ENCODE results near the gene MSI2.
A peak's percentile ranks its signal among the peaks of the same experiment; 100 is the strongest.

The MSI2 gene

DNA sequence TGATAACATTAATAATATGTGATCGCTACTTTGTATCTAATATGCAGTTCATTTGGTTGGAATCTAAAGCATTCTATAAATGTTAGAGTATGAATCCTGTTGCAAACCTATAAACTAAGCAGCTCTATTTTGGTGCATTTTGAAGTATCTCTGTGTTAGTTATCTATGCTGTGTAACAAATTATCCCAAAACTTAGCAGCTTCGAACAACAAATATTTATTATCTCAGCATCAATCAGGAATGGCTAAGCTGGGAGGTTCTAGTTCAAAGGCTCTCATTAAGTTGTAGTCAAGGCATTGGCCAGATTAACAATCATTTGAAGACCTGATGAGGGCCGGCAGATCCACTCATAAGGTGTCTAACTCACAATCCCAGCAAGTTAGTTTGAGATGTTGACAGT is 10.1 kb upstream of the MSI2 start:
- no peak for DNase-seq

DNA sequence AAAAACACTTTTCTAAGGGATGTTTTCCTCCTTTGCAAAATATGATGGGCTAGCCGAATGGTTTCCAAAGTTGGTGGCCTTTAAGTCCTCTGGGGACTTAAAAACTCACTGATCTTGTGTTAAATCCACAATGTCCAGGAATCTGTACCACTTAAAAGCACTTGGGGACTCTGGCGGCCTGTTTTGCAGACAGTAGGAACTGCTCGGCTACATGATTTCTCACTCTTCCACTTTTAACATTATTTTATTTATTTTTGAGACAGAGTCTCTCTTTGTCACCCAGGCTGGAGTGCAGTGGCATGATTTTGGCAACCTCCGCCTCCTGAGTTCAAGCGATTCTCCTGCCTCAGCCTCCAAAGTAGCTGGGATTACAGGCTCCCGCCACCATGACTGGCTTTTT is 9.1 kb upstream of the MSI2 start:
- no peak for DNase-seq

DNA sequence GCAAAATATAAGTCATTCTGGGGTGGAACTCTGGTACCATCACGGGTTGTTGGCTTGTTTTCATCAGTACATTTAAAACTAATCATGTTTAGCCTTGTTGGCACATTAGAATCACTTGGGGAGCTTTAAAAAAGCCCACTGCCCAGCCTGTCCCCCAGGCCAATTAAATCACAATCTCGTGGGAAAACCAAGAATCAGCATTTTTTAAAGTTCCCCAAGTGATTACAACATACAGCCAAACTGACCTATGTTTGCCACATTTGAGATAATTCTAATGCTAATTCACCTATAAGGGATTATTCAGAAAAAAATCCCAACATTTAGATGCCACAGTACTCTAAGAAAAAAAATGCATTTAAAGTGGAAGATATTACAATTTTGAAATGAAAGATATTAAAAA is 8.4 kb upstream of the MSI2 start:
- no peak for DNase-seq

GRCh38 chr17:57249520-57249919 is 6.8 kb upstream of the MSI2 start:
- no peak for DNase-seq

DNA sequence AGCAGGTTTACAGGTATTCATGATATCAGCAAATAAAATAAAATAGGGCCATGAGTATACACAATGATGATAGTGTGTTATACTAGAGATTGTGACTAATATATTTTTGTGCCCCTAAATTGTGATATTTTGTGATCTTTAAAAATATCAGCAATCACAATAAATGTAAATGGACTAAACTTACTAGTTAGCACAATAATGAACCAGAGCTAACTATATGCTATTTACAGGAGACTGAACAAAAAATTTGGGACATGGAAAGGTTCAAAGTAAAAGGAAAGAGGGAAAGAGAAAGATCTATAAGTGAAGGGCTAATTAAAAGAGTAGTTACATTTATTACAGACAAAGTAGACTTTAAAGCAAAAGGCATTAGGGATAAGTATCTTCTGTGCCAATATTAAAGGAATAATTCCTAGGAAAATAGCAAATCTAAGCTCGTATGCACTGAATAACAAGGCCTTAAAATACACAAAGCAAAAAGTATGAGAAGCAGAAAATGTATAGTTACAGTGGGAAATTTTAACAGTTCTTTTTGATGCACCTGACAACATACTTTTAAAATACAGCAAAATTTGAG is 5.0 kb upstream of the MSI2 start:
- no peak for DNase-seq

DNA sequence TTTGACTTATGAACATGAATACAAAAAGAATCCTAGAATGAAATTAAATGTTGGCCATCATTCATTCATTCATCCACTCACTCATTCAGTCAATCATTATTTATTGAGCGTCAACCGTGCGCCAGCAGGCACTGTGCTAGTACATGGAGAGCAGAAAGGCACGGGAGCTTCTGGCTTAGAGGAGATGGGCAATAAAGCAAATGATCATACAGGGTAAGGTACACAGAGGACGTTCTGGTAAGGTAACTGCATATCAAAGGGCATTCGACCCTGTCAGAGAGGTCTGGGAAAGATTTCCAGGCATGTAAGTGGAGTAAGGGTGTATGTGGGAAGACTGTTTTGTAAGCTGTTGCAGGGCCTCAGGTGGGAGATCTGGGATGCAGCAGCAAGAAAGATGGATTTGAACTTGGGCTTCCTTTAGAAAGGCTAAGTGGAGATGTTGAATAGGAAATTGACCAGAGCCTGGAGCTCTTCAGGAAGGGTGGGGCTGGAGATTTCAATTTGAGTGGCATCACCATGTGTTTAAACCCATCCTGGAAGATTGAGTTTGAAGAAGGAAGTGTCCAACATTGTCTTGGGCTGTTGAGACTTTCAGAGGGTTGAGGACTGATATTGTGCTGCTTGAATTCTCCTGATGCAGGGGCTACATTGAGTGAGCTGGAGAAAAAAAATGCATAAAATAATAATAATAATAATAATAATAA is 2.8 kb upstream of the MSI2 start:
- no peak for DNase-seq

- no peak for DNase-seq
Measured at GRCh38 chr17:57255182-57255775, 1.0 kb upstream of the MSI2 start.

GRCh38 chr17:57256708-57257112 is 387 bp downstream of the MSI2 start:
- DNase-seq, result peak in 1 of 56 donors; percentile 52

DNA sequence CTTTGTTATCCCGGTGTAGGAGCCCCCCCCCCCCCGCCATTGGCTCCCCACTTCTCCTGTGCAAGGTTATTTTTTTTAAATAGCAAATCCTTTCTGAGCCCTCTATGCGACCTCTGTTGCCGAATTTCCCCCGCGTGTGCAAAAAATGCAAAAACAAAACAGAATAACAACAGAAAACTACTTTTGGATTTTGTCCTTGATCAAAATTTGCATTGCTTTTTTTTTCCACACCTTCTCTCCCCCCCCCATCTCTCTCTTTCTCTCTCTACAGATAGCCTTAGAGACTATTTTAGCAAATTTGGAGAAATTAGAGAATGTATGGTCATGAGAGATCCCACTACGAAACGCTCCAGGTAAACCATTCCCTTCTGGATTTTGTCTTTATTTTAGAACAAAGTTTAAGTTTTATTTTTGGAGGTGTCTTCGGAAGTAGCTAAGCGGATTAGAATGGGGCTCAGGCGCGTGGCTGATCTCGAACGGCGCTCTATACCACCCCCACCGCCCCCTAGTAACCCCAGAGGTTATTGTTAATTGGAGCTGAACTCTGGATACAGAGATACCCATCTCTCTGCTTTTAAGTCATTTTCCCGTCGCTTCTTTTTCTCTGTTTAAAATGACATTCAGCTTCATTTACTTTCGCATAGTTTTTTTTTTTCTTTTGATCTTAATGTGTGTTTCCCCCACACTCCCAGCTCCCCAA is 1.0 kb downstream of the MSI2 start:
- no peak for DNase-seq

DNA sequence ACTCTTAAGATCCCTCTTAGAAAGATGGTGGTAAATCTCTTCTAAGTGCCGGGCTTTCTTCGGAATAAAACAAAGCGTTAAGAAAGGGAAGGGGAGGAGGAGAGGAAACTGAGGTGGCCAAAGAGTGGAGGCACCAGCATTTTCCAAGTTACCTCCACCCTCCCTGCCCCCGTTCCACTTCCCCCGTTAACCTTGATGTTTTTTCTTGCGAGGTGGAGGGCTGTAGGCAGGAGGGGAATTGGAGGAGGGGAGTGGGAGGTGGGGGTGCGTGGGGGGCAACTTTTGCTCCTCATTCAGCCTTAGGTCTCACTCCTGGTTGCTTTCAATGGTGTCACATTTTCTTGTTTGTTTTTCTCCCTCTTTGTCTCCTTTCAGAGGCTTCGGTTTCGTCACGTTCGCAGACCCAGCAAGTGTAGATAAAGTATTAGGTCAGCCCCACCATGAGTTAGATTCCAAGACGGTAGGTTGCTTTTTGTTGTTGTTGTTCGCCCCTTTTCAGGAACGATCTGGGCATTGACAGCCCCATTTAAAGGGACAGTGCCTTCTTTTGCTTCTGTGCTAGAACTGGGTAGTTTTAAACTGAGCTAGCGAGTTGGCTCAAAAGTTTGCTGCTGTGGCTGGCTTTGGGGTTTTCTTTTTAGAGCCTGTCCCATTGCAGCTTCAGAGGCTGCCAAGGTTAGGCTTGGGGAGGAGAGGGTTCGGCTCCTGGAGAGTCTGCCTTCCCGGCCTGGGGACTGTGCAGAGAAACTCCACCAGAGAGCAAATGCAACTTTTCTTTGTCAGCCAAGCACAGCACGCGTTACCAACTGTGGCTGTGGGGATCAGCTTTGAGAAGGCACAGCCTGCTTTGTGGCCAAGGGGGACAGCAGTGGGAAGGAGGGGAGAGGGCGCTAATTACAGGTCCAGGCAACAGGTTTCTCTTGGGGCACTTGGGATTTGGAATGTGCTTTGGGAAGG is 1.9 kb downstream of the MSI2 start:
- DNase-seq, result peak in 12 of 56 donors; percentile 10 to 44 (median 34)

DNA sequence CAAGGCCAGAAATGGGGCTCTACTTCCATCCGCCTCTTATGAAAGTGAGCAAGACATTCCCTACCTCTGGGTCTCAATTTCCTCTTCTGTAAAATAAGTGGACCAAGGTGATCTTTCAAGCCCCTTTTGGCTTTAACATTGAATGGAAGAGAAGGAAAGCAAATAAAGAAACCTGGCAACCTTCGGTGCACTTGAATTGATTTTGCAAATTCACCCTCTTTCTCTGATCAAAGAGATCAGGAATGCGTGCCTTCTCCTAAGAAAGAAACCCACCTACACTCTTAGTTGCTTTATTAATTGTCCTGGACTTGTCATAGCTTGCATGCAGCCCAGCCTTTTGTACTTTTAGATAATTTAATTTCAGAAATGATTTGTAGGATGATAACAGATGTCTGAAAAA is 3.0 kb downstream of the MSI2 start:
- no peak for DNase-seq

DNA sequence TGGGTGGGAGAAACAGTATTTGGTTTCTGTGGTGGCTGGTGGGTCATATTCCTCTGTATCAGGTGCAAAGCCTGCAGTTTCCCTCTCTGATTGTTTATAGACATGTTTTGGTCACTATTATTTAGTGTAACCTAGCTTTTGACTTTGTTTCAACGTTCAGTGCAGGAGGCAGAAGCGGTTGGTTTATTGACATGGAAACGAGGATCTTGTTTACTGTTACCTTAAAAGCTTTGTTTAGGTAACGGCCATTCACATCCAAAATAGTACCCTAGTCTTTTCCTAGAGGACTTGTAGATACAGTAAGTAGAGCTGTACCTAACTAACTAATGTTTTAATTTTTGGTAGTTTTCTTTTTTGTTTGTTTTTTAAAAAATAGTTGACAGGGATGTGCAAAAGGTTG is 3.5 kb downstream of the MSI2 start:
- no peak for DNase-seq

DNA sequence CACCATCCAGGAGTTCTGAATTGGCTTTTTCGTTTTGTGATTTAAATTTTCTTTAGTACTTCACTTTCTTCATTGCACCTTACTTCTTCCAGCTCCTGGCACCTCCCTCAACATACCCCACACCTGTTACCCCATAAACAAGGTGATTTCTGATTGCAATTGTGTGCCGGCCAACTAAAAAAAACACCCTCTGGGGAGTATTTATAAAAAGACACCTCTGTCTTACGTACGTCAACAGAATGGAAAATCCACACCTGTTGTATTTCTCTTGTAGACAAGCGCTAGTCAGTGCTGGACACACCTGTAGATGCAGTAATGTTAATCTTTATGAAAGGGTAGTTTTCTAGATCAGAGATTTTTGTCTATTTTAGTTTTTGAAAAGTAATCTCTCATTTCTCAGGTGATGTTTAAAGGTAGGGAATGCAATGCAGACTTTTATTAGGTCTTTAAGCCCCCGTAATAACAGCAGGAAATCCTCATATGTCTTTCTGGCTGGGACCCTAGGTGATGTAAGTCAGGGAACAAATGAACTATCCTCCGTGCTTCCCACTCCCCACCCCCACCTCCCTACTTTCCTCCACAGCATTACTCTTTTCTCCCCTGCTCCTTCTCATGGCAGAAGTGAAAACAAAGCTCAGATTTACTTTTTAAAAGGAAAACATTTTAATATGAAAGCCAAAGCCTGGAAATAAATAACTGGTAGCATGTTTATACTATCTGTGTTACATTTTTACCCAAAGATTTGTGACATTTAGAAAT is 4.2 kb downstream of the MSI2 start:
- no peak for DNase-seq

GRCh38 chr17:57261084-57261461 is 4.8 kb downstream of the MSI2 start:
- no peak for DNase-seq

GRCh38 chr17:57262557-57262956 is 6.2 kb downstream of the MSI2 start:
- DNase-seq, result no peak

GRCh38 chr17:57264250-57264649 is 7.9 kb downstream of the MSI2 start:
- no peak for DNase-seq

DNA sequence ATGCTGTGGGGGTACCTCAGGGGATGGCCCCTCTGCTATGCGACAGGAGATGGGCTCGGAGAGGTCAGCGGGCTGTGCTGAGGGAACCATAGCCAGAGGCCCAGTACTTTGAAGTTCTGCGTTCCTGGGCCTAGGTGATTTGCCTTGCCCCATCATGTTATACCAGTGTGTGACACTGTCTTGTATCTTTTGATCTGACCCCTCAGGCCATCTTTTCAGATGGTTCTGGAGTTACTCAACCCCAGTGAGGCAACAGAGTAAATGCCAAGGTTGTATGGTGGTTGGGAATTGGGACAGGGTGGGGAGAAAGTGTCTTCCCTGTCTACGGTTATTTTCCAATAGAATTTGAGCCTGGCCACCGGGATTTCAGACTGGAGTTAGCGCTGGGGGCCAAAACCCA is 8.5 kb downstream of the MSI2 start:
- DNase-seq, result no peak

- no peak for DNase-seq
Measured at GRCh38 chr17:57266902-57267311, 10.6 kb downstream of the MSI2 start.

GRCh38 chr17:57268181-57268580 is 11.9 kb downstream of the MSI2 start:
- DNase-seq, result no peak

GRCh38 chr17:57269052-57269451 is 12.7 kb downstream of the MSI2 start:
- DNase-seq, result no peak

Measured in amygdala (tissue), 56 donors.